Fibroblast of lung (primary cell): Measurements from ENCODE around the gene TSR3. TPM values are rescaled to one million over a fixed set of nuclear protein-coding genes. Genes with fewer than 3 reads are reported as not detected.
"Not testable (repeated sequence)": the region's sequence is repeated elsewhere in the genome, so short reads cannot be mapped to it uniquely, and the experiment has no call there.

Source experiments
- DNase-seq, 2 donors: peaks; one replicate each; pipeline versions ENCODE4 v3.0.0 to v3.0.0-alpha.2; 2010; ENCODE audit warnings: low read depth in 2 of 2
- H2AFZ ChIP-seq: 2 replicates; pipeline ENCODE4 v1.5.1; 2012; ENCODE audit warnings: low read length, control low read depth, inconsistent platforms
- H3K27ac ChIP-seq: 2 replicates; pipeline ENCODE4 v1.5.1; 2011; ENCODE audit warnings: low read length, control low read depth; ENCODE audit not compliant: insufficient read depth
- H3K27me3 ChIP-seq: 2 replicates; pipeline ENCODE4 v1.5.1; 2011; ENCODE audit warnings: mild to moderate bottlenecking, low read length; ENCODE audit not compliant: control insufficient read depth, insufficient read depth
- H3K36me3 ChIP-seq: 2 replicates; pipeline ENCODE4 v1.5.1; 2011; ENCODE audit warnings: low read length; ENCODE audit not compliant: control insufficient read depth, insufficient read depth
- H3K4me1 ChIP-seq: 2 replicates; pipeline ENCODE4 v1.5.1; 2011; ENCODE audit warnings: low read length; ENCODE audit not compliant: control insufficient read depth, insufficient read depth; ENCODE audit errors: extremely low read depth
- H3K4me2 ChIP-seq: 2 replicates; pipeline ENCODE4 v1.5.1; 2011; ENCODE audit warnings: low read length, control low read depth; ENCODE audit not compliant: insufficient read depth; ENCODE audit errors: extremely low read depth
- H3K4me3 ChIP-seq, 4 experiments: fragments of 200-600 bp in 1 of 4; sonication (generic) in 1 of 4; replicated peaks in 1 of 4; 2 replicates each; pipeline ENCODE4 v1.5.1; 2011 to 2016; ENCODE audit warnings: low read length in 4 of 4, low read depth in 3 of 4, mild to moderate bottlenecking in 3 of 4, control low read depth in 2 of 4, inconsistent platforms in 1 of 4, mixed read lengths in 1 of 4; ENCODE audit not compliant: insufficient read depth in 1 of 4; ENCODE audit errors: control extremely low read depth in 1 of 4
- H3K79me2 ChIP-seq: 2 replicates; pipeline ENCODE4 v1.5.1; 2012; ENCODE audit warnings: mild to moderate bottlenecking, low read length, inconsistent platforms; ENCODE audit not compliant: control insufficient read depth, insufficient read depth
- H3K9ac ChIP-seq: 2 replicates; pipeline ENCODE4 v1.5.1; 2011; ENCODE audit warnings: mild to moderate bottlenecking, low read length, control low read depth; ENCODE audit not compliant: insufficient read depth
- H3K9me3 ChIP-seq: 2 replicates; pipeline ENCODE4 v1.5.1; 2012; ENCODE audit warnings: low read depth, low read length; ENCODE audit not compliant: control insufficient read depth, insufficient read depth
- H4K20me1 ChIP-seq: 2 replicates; pipeline ENCODE4 v1.5.1; 2011; ENCODE audit warnings: low read length; ENCODE audit not compliant: control insufficient read depth, insufficient read depth; ENCODE audit errors: extremely low read depth
- EZH2 ChIP-seq: IDR thresholded peaks from 2 replicates; pipeline ENCODE4 v1.5.1; 2012; ENCODE audit warnings: low read length, control low read depth, mild to moderate bottlenecking; ENCODE audit errors: missing control alignments
- polyA plus RNA-seq, 2 donors: library from polyadenylated mRNA; depleted of rRNA in 1 of 2; stranded (reverse) in 1 of 2; unstranded in 1 of 2; fragments of >200 nt; gene quantifications; 2 replicates each; pipeline ENCODE4 v1.2.1, GENCODE V29; 2011 to 2012; ENCODE audit warnings: missing spikeins in 1 of 2
- total RNA-seq: library from RNA; depleted of rRNA; stranded (reverse); fragments of >200 nt; gene quantifications from 2 replicates; pipeline ENCODE4 v1.2.1, GENCODE V29; 2014
- TF ChIP-seq, protein P1 (sequence below), 2 donors: IDR thresholded peaks in 1 of 2; conservative IDR thresholded peaks in 1 of 2; 1 replicate in 1 of 2; 2 replicates in 1 of 2; pipeline ENCODE4 v1.5.1; 2011 to 2012; ENCODE audit warnings: low read length in 2 of 2, control low read depth in 1 of 2, inconsistent platforms in 1 of 2, low read depth in 1 of 2, mild to moderate bottlenecking in 1 of 2

The TSR3 gene
- total and polyA plus RNA-seq, 2 donors (not counting 1 experiment from before 2014, with no cell fraction given): 36.2 to 77.6 TPM

DNA sequence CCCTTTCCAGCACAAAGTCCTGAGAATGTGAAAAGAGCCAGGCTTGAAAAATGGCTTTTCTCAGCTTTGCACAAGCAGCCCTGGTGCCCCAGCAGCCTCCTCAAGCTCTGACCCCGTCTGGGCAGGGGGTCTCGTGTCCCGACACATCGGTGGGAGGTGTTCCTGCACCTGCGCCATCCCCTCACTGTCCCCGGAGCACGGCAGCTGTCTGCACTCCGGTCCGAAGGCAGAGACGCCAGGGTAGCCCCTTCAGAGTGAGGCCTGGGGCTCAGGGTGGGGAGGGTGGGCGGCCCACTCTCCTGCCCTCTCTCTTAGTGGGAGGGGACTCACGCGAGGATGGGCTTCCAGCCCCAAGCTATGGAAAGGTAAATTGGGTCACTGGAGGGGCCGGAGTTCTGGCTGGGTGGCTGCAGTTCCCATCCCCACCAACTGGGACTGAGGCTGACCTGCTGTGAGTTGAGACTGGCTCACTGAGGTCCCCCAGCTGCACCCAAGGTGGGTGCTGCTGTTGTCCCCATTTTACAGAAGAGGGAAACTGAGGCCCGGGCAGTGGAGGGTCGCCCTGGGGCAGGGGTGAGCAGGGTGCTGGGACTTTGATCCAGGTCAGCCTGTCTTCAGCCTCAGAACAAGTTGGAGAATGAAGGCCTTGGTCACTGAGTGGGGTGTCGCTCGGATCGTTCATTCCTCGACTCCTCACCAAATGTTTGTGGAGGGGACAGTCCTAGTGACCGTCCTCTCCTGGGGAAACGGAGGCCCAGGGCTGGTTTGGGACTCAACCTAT, 20.6 kb downstream of the TSR3 start:
- no peaks in the 10 kb centered on the region for H4K20me1 ChIP-seq
- no peak for DNase-seq
- TF ChIP-seq, protein P1, sequence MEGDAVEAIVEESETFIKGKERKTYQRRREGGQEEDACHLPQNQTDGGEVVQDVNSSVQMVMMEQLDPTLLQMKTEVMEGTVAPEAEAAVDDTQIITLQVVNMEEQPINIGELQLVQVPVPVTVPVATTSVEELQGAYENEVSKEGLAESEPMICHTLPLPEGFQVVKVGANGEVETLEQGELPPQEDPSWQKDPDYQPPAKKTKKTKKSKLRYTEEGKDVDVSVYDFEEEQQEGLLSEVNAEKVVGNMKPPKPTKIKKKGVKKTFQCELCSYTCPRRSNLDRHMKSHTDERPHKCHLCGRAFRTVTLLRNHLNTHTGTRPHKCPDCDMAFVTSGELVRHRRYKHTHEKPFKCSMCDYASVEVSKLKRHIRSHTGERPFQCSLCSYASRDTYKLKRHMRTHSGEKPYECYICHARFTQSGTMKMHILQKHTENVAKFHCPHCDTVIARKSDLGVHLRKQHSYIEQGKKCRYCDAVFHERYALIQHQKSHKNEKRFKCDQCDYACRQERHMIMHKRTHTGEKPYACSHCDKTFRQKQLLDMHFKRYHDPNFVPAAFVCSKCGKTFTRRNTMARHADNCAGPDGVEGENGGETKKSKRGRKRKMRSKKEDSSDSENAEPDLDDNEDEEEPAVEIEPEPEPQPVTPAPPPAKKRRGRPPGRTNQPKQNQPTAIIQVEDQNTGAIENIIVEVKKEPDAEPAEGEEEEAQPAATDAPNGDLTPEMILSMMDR (conservative IDR thresholded peaks at IDR 0.05 in 1 of 2, IDR thresholded peaks at IDR 0.05 in 1 of 2; ENCODE audit: low read depth in 1 of 2, low read length in 2 of 2): no peak
- TF ChIP-seq EZH2: no peak
- peak overlapping the region; percentile 16 for H2AFZ ChIP-seq
- H3K4me3 ChIP-seq: peak overlapping the region in 1 of 4 experiments; percentile 21
- peaks cover 7% of the 10 kb centered on the region for H3K4me1 ChIP-seq
- H3K27ac ChIP-seq: no peak overlapping the region
- no peaks in the 10 kb centered on the region for H3K9me3 ChIP-seq
- H3K27me3 ChIP-seq: peaks cover 36% of the 10 kb centered on the region
- H3K4me2 ChIP-seq: peak overlapping the region; percentile 51
- H3K79me2 ChIP-seq: no peaks in the 10 kb centered on the region
- H3K9ac ChIP-seq: no peak overlapping the region
- no peaks in the 10 kb centered on the region for H3K36me3 ChIP-seq

GRCh38 chr16:1330260-1330914, 21.3 kb downstream of the TSR3 start:
- Histone ChIP-seq H4K20me1 (no peaks in the 10 kb centered on the region), H3K4me2 (no peak overlapping the region), H3K4me3 (no peak overlapping the region), H3K9ac (no peak overlapping the region), H3K9me3 (no peaks in the 10 kb centered on the region), H3K36me3 (peaks cover 2% of the 10 kb centered on the region), H3K27me3 (peaks cover 36% of the 10 kb centered on the region), H3K4me1 (peaks cover 7% of the 10 kb centered on the region), H3K79me2 (no peaks in the 10 kb centered on the region), H3K27ac (no peak overlapping the region), H2AFZ (no peak overlapping the region)
- no peak for DNase-seq
- no peak for TF ChIP-seq EZH2
- TF ChIP-seq, protein P1 (conservative IDR thresholded peaks at IDR 0.05 in 1 of 2, IDR thresholded peaks at IDR 0.05 in 1 of 2; ENCODE audit: low read depth in 1 of 2, low read length in 2 of 2): peak; percentile 21 to 42

DNA sequence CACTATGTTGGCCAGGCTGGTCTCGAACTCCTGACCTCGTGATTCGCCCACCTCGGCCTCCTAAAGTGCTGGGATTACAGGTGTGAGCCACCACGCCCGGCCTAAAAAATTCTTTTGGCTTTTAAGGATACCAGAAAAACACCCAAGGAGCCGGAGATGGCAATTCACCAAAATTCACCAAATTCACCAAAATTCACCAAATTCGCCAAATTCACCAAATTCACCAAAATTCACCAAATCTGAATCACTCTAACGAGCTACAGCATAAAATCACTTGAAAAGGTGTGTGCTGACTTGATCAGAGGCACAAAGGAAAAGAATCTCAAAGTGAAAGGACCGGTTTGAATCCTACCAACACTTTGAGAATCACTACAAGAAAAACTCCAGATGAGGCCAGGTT, 22.7 kb downstream of the TSR3 start:
- not testable (repeated sequence) for H3K4me2 ChIP-seq, H4K20me1 ChIP-seq, H3K27ac ChIP-seq, H3K9ac ChIP-seq, H3K79me2 ChIP-seq, H3K9me3 ChIP-seq, H2AFZ ChIP-seq, H3K4me1 ChIP-seq, H3K4me3 ChIP-seq, DNase-seq, H3K36me3 ChIP-seq
- peaks cover 24% of the 10 kb centered on the region for H3K27me3 ChIP-seq

DNA sequence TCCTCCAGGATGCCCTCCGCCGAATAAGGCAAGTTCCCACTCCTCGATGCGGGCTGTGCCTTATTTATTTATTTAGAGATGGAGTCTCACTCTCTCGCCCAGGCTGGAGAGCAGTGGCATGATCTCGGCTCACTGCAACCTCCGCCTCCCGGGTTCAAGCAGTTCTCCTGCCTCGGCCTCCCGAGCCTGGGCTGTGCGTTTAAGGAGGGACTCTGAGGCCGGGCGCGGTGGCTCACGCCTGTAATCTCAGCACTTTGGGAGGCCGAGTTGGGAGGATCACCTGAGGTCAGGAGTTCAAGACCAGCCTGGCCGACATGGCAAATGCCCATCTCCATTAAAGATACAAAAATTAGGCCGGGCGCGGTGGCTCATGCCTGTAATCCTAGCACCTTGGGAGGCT, 23.5 kb downstream of the TSR3 start:
- H3K27me3 ChIP-seq: peaks cover 17% of the 10 kb centered on the region
- not testable (repeated sequence) for H3K9ac ChIP-seq, H3K4me1 ChIP-seq, H3K4me3 ChIP-seq, H3K4me2 ChIP-seq, H3K27ac ChIP-seq, DNase-seq, H2AFZ ChIP-seq, H3K79me2 ChIP-seq, H3K9me3 ChIP-seq, H4K20me1 ChIP-seq
- peaks cover 12% of the 10 kb centered on the region for H3K36me3 ChIP-seq
